ENCODE data around the gene PITPNM1.
A peak's percentile ranks its signal among the peaks of the same experiment; 100 is the strongest.
"Not testable (repeated sequence)": the region's sequence is repeated elsewhere in the genome, so short reads cannot be mapped to it uniquely, and the experiment has no call there.

The PITPNM1 gene

DNA sequence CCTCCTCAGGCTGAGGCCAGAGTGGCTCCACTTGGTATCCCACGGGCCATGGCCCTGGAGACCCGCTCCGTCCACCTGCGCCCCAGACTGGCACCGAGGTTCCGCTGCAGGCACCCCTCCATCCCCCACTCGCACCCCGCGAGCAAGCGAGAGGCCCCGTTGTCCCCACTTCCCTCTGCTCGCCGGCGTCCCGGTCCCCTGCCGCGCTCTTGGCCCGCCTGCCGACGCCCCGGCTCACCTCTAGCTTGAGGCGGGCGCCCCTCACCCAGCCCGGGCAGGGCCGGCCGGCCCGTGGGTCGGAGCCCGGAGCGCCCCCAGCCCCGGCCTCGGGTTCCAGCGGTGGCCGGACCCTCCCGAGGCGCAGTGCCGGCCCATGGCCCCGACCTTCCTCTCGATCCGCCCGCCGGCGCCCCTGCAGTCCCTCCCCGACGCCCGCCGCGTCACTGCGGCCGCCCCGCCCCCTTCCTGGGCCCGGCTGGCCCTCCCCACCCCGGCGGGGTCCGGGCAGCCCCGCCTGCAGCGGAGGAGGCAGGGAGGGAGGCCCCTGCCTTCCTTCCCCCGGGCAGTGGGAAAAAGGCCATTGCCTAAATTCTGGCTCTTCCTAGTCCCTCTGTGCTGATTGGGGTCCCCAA is at the start of gene PITPNM1:
Gene PITPNM1 (minus strand): TSS at position 414 of the 632 bp plus-strand sequence. CDS start 1,183 bp downstream, outside the sequence.
- DNase-seq = peak; percentile 75

DNA sequence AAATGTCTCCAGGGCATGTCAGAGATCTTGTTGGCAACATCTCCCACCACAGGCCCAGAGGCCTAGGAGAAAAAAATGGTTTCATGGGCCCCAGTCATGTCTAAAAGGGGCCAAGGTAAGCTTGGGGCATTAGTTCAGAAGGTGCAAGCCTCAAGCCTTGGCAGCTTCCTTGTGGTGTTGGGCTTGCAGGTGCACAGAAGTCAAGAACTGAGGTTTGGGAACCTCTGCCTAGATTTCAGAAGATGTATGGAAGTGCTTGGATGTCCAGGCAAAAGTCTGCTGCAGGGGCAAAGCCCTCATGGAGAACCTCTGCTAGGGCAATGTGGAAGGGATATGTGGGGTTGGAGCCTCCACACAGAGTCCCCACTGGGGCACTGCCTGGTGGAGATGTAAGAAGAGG is 46.5 kb upstream of the PITPNM1 start:
- not testable (repeated sequence) for DNase-seq

DNA sequence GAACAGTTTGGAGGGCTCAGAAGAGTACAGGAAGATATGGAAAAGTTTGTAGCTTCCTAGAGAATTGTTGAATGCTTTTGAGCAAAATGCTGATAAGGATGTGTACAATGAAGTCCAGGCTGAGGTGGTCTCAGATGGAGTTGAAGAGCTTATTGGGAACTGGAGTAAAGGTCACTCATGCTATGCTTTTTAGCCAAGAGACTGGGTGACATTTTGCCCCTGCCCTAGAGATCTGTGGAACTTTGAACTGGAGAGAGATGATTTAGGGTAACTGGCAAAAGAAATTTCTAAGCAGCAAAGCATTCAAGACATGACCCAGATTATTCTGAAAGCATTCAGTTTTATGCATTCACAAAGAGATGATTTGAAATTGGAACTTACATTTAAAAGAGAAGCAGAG is 46.0 kb upstream of the PITPNM1 start:
- DNase-seq = no peak

DNA sequence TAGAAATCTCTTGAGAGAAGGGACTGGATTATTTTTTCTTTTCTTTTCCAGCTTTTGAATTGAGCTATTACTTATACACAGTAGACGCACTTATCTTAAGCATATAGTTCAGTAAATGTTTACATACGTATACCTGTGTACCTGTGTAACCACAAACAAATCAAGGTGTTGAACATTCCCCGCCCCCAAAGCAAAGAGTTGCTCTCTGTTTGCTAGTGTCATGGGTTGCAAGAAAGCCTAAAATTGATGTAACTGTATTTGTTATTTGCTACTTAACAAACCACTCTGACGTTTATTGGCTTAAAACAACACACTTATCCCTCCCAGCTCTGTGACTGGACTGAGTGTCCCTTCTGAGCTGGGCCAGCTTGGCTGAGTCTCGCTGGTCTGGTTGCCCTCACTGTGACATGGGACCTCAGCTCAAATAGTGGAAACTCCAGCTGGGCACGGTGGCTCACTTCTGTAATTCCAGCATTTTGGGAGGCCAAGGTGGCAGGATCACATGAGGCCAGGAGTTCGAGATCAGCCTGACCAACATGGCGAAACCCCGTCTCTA is 43.5 kb upstream of the PITPNM1 start:
- no peak for DNase-seq

DNA sequence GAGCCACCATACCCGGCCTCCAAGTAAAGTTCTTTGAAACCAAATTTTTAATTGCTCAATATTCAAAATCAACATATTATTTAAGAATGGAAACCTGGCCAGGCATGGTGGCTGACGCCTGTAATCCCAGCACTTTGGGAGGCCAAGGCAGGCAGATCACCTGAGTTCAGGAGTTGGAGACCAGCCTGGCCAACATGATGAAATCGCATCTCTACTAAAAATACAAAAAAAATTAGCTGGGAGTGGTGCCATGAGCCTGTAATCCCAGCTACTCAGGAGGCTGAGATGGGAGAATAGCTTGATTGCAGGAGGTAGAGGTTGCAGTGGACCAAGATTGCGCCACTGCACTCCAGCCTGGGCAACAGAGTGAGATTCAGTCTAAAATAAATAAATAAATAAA is 42.9 kb upstream of the PITPNM1 start:
- DNase-seq = not testable (repeated sequence)

DNA sequence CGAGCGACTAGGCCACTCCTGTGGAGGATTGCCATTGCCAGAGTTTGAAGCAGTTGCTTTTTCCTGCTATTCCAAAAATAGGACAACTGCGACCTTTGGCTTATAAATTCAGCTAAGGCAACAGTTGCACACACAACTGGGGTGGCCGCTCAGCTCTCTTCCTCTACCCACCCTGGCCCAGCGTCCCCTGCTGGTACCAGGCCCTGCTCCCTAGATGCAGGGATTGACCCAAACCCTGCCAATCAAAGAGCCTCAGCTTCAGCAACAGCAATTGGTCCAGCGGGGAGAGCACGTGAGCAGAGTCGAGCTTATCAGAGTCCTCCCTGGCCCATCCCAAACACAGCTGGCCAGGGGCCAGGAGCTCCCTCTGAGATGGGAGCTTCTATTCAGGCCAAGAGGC is 40.1 kb upstream of the PITPNM1 start:
- no peak for DNase-seq

DNA sequence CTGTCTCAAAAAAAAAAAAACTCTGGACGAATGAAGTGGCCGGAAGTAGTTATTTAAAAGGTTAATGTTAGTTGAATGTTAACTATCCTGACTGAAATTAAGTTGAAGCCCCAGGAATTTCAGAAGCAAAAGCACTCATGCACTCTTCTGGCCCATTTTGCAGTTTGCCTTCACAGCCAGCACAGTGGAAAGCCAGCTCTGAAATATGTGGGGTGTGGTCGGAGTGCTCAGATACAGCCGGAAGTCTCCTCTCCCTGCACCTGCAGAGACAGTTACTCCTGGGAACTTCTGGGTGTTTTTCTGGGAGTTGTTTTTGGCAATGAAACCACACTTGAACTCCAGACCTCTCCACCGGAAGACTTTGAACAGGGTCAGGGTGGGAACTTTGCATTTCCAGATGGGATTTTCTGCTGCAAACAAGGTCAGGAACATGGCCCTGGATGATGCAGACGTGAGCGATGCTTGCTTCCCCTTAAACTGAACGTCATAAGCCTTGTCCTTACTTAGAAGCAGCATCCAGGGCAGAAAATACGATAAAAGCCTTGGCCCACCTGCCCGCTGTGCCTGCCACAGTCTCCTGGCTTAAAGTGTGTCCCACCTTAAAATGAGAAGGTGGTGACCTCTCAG is 39.6 kb upstream of the PITPNM1 start:
- no peak for DNase-seq

DNA sequence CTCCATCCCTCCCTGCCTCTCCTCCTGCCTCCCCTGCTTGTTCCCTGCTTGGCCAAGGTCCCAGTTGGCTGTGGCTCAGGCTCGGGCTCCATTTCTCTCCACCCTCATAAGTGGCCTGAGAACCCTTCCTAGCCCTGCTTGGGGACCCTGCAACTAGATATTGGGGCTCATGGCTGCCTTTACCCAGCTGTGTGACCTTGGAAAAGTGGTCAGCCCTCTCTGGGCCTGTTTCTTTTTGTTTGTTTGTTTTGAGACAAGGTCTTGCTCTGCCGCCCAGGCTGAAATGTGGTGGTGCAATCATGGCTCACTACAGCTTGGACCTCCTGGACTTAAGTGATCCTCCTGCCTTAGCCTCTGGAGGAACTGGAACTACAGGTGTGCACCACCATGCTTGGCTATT is 38.4 kb upstream of the PITPNM1 start:
- DNase-seq = no peak

DNA sequence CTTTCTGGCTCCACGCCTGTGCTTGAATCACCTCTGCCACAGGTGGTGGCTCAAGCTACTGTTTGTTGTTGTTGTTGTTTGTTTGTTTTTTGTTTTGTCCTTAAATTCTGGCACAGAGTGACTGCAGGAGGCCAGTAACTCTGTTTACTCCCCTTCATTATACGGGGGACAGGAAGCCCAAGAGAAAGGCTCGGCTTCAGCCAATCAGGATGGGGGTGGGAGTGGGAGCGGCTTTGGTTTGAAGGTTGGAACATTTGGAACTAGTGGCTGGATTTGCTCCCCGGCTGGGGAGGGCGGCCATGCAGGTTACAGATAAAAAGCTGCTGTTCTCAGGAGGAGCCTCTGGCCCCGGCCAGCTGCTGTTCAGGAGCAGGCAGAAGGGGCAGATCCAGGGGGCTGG is 37.8 kb upstream of the PITPNM1 start:
- no peak for DNase-seq

DNA sequence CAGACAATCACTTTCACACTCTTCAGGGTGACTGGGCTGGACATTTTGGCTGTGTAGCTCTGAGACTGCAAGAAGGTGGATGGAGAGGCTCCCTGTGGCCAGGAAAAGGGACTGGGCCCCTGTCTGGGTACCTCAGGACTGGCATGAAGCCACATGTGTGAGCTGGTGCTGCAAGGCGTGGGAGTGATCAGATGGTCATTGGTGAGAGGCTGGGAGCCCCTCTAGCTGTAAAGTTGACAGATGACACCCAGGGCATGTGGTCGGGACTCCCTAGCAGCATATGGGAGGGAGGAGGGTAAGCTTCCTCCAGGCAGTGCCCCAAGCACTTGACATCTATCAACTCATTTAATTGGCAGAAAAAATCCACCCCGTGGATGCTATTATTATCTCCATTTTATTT is 37.0 kb upstream of the PITPNM1 start:
- DNase-seq = no peak

DNA sequence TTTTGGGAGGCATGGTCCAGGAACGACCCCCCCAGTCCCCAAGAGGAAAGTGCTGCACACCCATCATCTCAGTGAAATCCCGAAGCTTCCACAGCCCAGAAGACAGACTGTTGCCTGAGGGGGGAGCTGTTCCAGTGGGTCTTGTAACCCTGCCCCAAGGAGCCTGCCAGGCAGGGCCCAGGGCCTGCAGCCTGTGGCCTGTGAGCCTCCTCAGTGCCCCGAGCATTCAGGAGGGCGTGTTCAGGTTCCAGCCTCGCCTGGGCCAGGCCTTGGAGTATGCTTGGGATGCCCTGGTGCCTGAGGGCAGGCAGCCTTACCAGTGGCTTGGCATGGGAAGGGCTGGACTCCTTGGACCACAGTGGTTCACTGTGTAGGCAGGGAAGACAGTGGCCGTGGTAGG is 36.0 kb upstream of the PITPNM1 start:
- no peak for DNase-seq

DNA sequence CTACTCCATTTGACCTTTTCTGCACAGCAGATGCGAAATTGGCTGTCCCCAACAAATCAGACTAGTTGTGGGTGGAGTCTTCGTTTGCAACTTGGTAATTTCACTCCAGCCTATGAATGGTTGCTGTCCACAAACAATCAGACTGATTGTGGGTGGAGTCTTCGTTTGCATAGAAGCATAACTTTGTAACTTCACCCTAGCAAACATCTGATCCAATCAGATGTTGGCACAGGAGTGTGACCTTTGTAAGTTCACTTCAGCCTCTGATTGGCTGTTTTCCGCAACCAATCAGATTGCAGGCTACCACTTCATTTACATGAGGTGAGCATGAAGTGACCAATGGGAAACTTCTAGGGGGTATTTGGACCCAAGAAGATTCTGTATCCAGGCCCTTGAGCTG is 34.4 kb upstream of the PITPNM1 start:
- no peak for DNase-seq

DNA sequence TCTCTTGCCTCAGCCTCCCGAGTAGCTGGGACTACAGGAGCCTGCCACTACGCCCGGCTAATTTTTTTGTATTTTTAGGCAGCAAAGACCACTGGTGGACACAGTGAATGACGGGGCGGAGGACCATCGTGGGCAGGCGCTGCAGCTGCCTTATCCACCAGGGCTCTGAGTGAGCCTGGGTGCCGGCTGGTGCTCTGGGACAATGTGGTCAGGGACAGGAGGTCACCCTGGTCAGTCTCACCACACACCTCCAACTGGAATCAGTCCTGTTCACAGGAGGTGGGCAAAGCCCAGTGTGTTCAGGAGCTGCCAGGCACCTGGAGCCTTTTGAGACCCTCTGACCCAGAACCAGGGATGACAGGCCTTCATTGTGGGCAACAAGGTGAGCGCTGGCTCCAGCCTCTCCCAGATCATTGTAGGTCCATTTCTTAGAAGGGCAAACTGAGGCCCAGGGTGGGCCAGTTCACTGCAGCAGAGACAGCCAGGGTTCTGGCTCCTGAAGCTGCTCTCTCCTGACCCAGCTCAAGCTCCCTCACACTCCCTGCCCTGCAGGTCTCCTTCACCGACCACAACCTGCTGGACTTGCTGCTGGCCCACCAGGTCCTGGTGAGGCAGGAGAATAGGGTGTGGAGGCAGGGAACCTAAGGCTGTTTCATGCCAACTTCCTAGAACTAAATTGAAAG is 33.8 kb upstream of the PITPNM1 start:
- no peak for DNase-seq

DNA sequence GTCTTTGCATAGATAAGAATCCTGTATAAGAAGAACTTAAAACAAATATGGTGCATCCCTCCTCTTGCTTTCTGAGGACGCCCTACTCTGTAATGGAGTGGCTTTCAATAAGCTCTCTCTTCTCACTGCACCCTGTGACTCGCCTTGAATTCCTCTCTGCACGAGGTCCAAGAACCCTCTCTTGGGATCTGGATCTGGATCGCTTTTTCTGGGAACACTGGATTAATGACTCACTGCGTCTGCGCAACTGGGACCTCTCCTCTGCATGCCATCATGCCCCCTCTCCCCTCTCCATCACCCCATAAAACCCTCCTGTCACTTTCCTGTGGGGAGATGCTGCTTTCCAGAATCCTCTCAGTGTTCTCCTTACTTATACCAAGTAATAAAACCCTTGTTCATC is 33.1 kb upstream of the PITPNM1 start:
- no peak for DNase-seq

DNA sequence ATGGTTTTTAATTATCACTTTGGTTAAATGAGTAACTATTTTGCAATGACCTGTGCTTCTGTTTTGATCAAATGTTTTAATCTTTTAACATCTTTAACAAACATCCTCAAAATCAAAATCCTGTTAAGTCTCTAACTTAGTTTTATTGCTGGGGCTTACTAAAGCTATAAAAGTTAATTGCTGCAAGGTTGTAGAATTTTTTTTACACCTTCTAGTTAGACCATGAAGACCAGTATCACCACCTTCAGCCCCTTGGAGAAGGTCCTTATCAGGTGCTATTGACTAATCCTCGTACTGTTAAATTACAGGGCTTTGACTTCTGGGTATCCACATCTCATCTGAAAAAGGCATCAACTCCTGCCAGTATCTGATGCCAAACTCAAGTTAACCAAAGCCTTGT is 30.4 kb upstream of the PITPNM1 start:
- no peak for DNase-seq

DNA sequence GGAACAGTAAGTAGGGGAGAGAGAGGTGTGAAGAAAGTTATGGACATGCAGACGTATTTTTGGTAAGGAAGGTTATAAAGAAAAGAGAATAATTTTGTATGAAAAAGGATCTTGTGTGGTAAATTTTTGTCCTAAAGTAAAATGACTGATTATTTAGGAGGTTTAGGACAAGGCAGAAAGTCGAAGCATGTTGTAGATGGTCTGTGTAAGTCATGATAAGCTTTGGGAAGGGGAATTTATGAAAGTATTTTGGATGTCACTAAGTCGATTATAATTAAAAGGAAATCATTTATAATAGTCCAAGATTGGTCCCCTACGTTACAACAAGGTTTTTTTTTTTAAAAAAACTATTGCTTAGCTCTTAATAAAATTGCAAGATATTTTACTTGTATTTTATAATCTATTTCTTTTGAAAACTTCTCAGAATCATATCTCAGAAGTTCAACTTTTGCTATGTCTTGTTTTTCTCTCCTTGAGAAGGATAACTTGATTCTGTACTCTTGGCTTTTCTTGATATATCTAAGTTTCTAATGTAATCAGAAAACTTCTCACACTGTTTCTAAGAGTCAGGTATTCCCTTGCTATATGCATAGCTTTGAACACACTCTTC is 29.0 kb upstream of the PITPNM1 start:
- DNase-seq = no peak

DNA sequence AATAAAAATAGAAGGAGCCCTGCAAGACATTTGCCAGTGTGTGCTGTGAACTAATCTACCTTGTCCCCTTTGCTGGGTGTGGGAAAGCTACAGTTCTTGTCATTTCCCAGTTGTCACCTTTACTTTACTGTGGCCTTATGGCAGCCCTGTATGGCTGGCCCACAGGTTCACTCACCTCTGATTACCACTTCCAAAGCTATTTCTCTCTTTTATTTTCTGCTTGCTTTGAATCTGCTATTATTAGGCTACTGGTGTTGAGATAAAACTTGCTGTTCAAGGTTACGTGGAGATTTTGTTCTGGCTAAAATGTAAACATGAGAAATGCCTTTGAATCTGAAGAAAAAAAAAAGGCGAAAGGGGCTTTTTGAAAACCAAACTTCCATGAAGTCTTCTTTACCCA is 27.7 kb upstream of the PITPNM1 start:
- DNase-seq = no peak

DNA sequence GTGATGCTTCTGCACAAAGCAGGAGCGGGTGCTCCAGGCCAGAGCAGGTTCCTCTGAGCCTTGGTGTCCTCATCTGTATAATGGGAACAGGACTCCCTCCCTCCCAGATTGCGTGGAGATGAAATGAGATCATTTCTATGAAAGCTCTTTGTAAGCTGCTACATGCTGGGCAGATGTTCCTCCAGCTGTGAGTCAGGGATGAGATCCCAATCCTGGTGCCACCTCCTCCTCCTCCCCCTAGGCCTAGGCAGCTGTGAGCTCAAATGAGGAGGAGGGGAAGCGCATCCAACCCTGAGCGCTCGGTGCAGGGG is 25.1 kb upstream of the PITPNM1 start:
- no peak for DNase-seq

DNA sequence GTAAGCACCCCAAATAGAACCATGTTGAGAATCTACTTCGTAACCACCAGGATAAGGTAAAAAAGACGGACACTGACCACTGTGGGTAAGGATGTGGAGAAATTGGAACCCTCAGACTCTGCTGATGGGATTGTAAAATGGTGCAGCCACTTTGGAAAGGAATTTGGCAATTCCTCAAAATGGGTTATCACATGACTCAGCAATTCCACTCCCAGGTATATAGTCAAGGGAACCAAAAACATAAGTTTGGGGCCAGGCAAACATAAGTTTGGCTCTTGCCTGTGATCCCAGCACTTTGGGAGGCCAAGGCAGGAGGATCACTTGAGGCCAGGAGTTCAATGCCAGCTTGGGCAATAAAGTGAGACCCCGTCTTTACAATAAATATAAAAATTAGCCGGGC is 23.2 kb upstream of the PITPNM1 start:
- no peak for DNase-seq

DNA sequence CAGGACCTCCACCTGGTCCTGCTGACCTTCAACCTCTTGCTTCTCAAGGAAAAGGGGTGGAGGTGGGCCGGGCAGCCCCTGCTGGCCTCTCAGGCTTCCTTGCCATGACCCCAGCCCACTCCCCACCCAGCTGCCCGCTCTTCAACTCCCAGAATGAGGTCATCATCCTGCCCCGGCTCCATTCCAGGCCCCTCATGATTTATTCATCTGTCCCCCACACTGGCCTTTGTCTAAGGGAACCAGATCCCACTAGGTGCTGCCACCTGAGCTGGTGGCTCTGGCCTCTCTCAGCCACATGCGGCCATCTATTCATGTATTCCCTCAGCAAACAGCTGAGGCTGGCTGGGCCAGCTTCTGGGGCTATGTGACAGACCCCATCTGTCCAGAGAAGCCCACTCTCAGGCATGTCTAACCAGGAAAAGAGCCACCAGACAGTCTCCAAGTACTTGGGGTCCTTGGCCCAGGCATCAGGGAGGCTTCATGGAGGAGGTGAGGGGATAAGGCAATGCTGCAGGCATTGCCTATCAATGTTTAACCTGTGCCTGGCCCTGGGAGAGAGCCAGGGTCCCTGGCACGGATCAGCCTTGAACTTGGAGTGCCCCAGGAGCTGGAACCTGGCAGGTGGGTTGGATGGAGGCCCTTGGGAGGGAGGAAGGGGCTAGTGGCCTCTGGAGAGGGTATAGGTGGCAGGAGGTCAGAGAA is 20.3 kb upstream of the PITPNM1 start:
- DNase-seq = no peak

DNA sequence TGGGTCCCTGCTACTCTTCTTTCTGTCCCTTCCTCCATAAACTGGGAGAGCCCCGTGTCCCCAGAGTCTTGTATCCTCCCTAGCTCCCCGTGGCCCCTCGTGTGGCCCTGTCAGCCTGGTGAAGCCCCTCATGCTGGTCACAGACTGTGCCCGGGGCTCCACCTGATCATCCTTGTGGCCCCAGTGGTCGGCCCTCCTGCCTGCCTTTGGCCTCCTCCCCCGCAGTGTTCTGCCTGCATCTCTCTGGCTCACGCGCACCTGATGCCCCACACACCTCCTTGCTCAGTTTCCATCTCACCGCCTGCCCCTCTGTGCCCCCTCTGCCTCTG is 19.3 kb upstream of the PITPNM1 start:
- no peak for DNase-seq

DNA sequence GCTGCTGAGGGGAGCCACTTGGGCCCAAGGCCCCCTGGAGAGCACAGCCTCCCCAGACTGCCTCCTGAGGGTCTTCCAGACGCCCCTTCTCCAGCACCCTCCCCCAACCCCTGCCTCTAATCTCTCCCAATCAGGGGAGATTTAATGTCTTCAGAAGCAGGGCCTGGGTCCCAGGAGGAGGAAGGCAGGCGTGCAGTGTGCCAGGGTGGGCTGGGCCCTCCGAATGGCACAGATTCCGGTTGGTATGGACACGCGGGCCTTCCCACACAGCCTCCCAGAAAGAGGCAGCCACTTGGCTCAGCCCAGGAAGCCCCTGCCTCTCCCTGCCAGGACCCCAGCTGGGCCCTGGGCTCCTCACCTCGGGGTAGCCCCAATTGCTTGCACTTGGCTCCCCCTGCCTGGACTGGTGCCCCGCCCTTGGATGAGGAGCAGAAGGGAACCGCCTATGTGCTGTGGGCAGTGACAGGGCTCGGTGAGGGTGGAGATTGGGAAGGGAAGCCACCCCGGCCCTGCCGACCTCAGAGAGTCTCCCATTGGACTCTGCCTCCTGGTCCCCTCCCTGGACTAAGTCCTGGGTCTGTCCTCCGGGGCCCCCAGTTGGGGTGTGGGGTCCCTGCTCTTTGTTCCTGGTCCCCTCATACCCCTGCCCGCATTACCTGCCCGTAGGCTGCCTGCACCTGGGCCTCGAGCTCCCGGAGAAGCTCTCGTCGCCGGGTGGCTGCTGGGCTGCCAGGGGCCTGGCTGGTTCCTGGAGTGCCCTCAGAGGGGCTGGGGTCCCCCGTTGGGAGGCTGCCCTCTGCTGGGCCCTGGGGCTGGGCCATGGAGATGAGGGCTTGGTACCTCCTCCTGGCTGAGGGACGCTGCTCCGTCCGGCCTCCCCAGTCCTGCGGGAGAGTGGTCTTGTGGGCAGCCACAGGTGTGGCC is 18.7 kb upstream of the PITPNM1 start:
- no peak for DNase-seq

Measured in CD4-positive, alpha-beta T cell treated with Interleukin-17A for 1 hour (primary cell).